Smooth muscle cell (in vitro differentiated cells): ENCODE measurements around the gene NR4A1. TPM values are rescaled to one million over a fixed set of nuclear protein-coding genes. Genes with fewer than 3 reads are reported as not detected.
A peak's percentile ranks its signal among the peaks of the same experiment; 100 is the strongest.

Source experiments
- DNase-seq: peaks from one replicate; lab custom pipeline; 2025; ENCODE audit not compliant: unreplicated experiment; lab: John Stamatoyannopoulos, UW
- H2AFZ ChIP-seq: fragments of 200-600 bp; sonication (generic); 2 replicates; pipeline ENCODE4 v1.6.0; 2016; ENCODE audit warnings: antibody characterized with exemption, low read depth, mild to moderate bottlenecking
- H3F3A ChIP-seq: fragments of 200-600 bp; sonication (generic); 2 replicates; pipeline ENCODE4 v1.6.0; 2017; ENCODE audit warnings: antibody characterized with exemption, low read depth
- H3K27ac ChIP-seq: fragments of 200-600 bp; sonication (generic); 2 replicates; pipeline ENCODE4 v1.5.1; 2016; ENCODE audit warnings: low read depth, mild to moderate bottlenecking
- H3K27me3 ChIP-seq: fragments of 200-600 bp; sonication (generic); 2 replicates; pipeline ENCODE4 v1.6.1; 2016; ENCODE audit warnings: low read depth, mild to moderate bottlenecking
- H3K36me3 ChIP-seq: fragments of 200-600 bp; sonication (generic); 2 replicates; pipeline ENCODE4 v1.5.1; 2016; ENCODE audit warnings: low read depth
- H3K4me1 ChIP-seq: fragments of 200-600 bp; sonication (generic); 2 replicates; pipeline ENCODE4 v1.5.1; 2016; ENCODE audit warnings: low read depth
- H3K4me2 ChIP-seq: fragments of 200-600 bp; sonication (generic); 2 replicates; pipeline ENCODE4 v1.6.0; 2016; ENCODE audit warnings: mild to moderate bottlenecking
- H3K4me3 ChIP-seq: fragments of 200-600 bp; sonication (generic); 2 replicates; pipeline ENCODE4 v1.5.1; 2016; ENCODE audit warnings: mild to moderate bottlenecking
- H3K79me2 ChIP-seq: fragments of 200-600 bp; sonication (generic); 2 replicates; pipeline ENCODE4 v1.6.0; 2016; ENCODE audit warnings: low read depth, mild to moderate bottlenecking
- H3K9ac ChIP-seq: fragments of 200-600 bp; sonication (generic); 2 replicates; pipeline ENCODE4 v1.6.0; 2016; ENCODE audit warnings: low read depth
- H3K9me3 ChIP-seq: fragments of 200-600 bp; sonication (generic); replicated peaks from 2 replicates; pipeline ENCODE4 v1.5.1; 2016; ENCODE audit warnings: low read depth
- H4K20me1 ChIP-seq: fragments of 200-600 bp; sonication (generic); 2 replicates; pipeline ENCODE4 v1.6.0; 2016; ENCODE audit warnings: low read depth
- CTCF ChIP-seq: fragments of 200-600 bp; sonication (generic); IDR thresholded peaks from 2 replicates; pipeline ENCODE4 v1.5.1; 2017; ENCODE audit warnings: borderline replicate concordance, mild to moderate bottlenecking, antibody characterized with exemption; ENCODE audit not compliant: insufficient read depth, poor library complexity, severe bottlenecking
- WGBS: methylation state at CpG from one replicate; pipeline ENCODE4 v1.1.7; 2016; ENCODE audit warnings: low lambda C conversion rate; 5-methylcytosine and 5-hydroxymethylcytosine counted together
- polyA plus RNA-seq: library from polyadenylated mRNA; unstranded; fragments of >200 nt; fragmentation: Nextera tagmentation; extraction: Ambion mirVana; gene quantifications from 2 replicates; pipeline ENCODE4 v1.2.1, GENCODE V29; 2016
- total RNA-seq: library from RNA; depleted of rRNA; stranded (reverse); fragments of >200 nt; gene quantifications from 2 replicates; pipeline ENCODE4 v1.2.3, GENCODE V29; 2014

NR4A1 gene
- total and polyA plus RNA-seq, 2 experiments from 2014 or later: 182 to 634 TPM

GRCh38 chr12:52062167-52063081, 11.2 kb downstream of the NR4A1 start:
- Histone ChIP-seq H3K79me2 (no peaks in the 10 kb centered on the region), H3K36me3 (no peaks in the 10 kb centered on the region), H4K20me1 (peaks cover 18% of the 10 kb centered on the region), H3K27me3 (peaks cover 3% of the 10 kb centered on the region), H3K4me2 (no peak overlapping the region), H3K9me3 (no peaks in the 10 kb centered on the region), H3K4me1 (peaks cover 6% of the 10 kb centered on the region), H3K27ac (no peak overlapping the region), H3F3A (peaks cover 4% of the 10 kb centered on the region), H3K4me3 (no peak overlapping the region), H2AFZ (no peak overlapping the region), H3K9ac (no peak overlapping the region)
- no peak for TF ChIP-seq CTCF
- DNase-seq: no peak
- 91% methylated on average over 6 of the region's 6 CpGs for WGBS

GRCh38 chr12:52063082-52063924, 12.1 kb downstream of the NR4A1 start:
- Histone ChIP-seq H2AFZ (no peak overlapping the region), H3K9ac (no peak overlapping the region), H3K4me2 (no peak overlapping the region), H3K79me2 (no peaks in the 10 kb centered on the region), H3K4me3 (no peak overlapping the region), H3K36me3 (no peaks in the 10 kb centered on the region), H3K9me3 (no peaks in the 10 kb centered on the region), H3K27me3 (peaks cover 3% of the 10 kb centered on the region), H3K4me1 (peaks cover 6% of the 10 kb centered on the region), H4K20me1 (peaks cover 10% of the 10 kb centered on the region), H3F3A (peaks cover under 1% of the 10 kb centered on the region), H3K27ac (no peak overlapping the region)
- no peak for DNase-seq
- TF ChIP-seq CTCF: no peak
- 77% methylated on average over 19 of the region's 20 CpGs for WGBS

DNA sequence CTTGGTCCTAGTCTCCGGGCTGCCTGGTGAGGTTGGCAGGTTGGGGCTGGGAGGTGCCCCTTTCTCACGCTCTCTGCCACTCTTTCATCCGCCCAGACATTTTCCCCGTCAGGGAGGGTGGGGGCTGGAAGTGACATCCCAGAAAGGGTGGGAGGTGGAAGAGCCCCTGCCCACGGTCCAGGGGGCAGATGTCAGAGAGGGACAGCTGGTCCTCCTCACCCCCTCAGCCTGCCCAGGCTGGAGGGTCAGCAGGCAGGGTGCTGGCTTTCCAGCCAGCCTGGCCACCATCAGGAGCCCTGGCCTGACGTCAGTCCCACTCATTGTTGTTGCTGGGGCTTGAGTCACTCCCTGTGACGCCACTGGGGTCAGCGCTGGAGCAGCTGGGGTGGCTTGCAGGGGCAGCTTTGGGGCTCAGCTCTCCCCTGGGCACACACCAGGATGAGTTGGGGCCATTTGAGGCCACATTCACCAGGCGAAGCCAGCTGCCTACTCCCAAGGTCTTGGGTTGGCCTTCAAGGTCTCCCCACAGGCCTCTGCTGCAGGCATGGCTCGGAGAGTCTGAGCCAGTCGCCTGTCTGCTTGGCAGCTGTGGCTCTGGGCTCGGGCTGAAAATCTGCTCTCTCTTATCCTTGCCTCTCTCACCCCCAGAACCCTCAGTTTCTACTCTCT, 12.9 kb downstream of the NR4A1 start:
- Histone ChIP-seq H3K4me2 (no peak overlapping the region), H3K27ac (peak overlapping the region; percentile 6), H4K20me1 (peaks cover 2% of the 10 kb centered on the region), H3K79me2 (no peaks in the 10 kb centered on the region), H3K27me3 (peaks cover 3% of the 10 kb centered on the region), H2AFZ (no peak overlapping the region), H3K9me3 (no peaks in the 10 kb centered on the region), H3K4me3 (no peak overlapping the region), H3K9ac (no peak overlapping the region), H3F3A (no peaks in the 10 kb centered on the region), H3K4me1 (peaks cover 6% of the 10 kb centered on the region), H3K36me3 (no peaks in the 10 kb centered on the region)
- WGBS: 75% methylated on average over 12 of the region's 12 CpGs
- no peak for TF ChIP-seq CTCF
- DNase-seq: no peak
